EH (cell line): ENCODE measurements around the gene ASPN.
A peak's percentile ranks its signal among the peaks of the same experiment; 100 is the strongest.

Source experiments
- DNase-seq: peaks from one replicate; pipeline ENCODE4 v3.0.0-alpha.2; 2015; ENCODE audit warnings: low read depth

The ASPN gene

GRCh38 chr9:92504881-92505280 lies 22.6 kb upstream of the ASPN start:
- peak; percentile 29 for DNase-seq

- DNase-seq = no peak
These were observed 20.9 kb upstream of the ASPN start for GRCh38 chr9:92503156-92503555.

- peak; percentile 74 for DNase-seq
These were observed 19.5 kb upstream of the ASPN start for GRCh38 chr9:92501671-92502393.

GRCh38 chr9:92500725-92501124 lies 18.4 kb upstream of the ASPN start:
- no peak for DNase-seq

- no peak for DNase-seq
These were observed 17.4 kb upstream of the ASPN start for GRCh38 chr9:92499701-92500100.

- peak; percentile 69 for DNase-seq
These were observed 14.3 kb upstream of the ASPN start for GRCh38 chr9:92496396-92497176.

- peak; percentile 65 for DNase-seq
These were observed 12.6 kb upstream of the ASPN start for GRCh38 chr9:92494856-92495255.

GRCh38 chr9:92493749-92494387 lies 11.6 kb upstream of the ASPN start:
- no peak for DNase-seq

- DNase-seq = no peak
These were observed 10.6 kb upstream of the ASPN start for GRCh38 chr9:92492781-92493401.

GRCh38 chr9:92488681-92489550 lies 6.6 kb upstream of the ASPN start:
- peak; percentile 56 for DNase-seq

- DNase-seq = no peak
These were observed 4.1 kb upstream of the ASPN start for GRCh38 chr9:92486371-92486770.

- no peak for DNase-seq
These were observed 2.3 kb upstream of the ASPN start for GRCh38 chr9:92484563-92484962.

- peak; percentile 57 for DNase-seq
These were observed 1.6 kb upstream of the ASPN start for GRCh38 chr9:92483627-92484545.

- no peak for DNase-seq
These were observed 499 bp upstream of the ASPN start for GRCh38 chr9:92482805-92483204.

- DNase-seq = peak; percentile 52
These were observed 1.2 kb downstream of the ASPN start for GRCh38 chr9:92480986-92481633.

- peak; percentile 66 for DNase-seq
These were observed 2.0 kb downstream of the ASPN start for GRCh38 chr9:92480291-92480771.

- DNase-seq = no peak
These were observed 3.0 kb downstream of the ASPN start for GRCh38 chr9:92479346-92479745.

GRCh38 chr9:92478783-92479182 lies 3.5 kb downstream of the ASPN start:
- no peak for DNase-seq

- DNase-seq = no peak
These were observed 5.3 kb downstream of the ASPN start for GRCh38 chr9:92476962-92477361.

GRCh38 chr9:92474587-92474986 lies 7.7 kb downstream of the ASPN start:
- DNase-seq = no peak
